GM18508 (cell line): ENCODE measurements around the gene EP400.
A peak's percentile ranks its signal among the peaks of the same experiment; 100 is the strongest.
"Not testable (repeated sequence)": the region's sequence is repeated elsewhere in the genome, so short reads cannot be mapped to it uniquely, and the experiment has no call there.

Experiments used
- ATAC-seq: cut with Tn5 transposase; IDR thresholded peaks from one replicate; pipeline ENCODE4 v1.9.1; 2021; ENCODE audit warnings: moderate number of reproducible peaks; ENCODE audit not compliant: insufficient read depth, unreplicated experiment

EP400 gene

DNA sequence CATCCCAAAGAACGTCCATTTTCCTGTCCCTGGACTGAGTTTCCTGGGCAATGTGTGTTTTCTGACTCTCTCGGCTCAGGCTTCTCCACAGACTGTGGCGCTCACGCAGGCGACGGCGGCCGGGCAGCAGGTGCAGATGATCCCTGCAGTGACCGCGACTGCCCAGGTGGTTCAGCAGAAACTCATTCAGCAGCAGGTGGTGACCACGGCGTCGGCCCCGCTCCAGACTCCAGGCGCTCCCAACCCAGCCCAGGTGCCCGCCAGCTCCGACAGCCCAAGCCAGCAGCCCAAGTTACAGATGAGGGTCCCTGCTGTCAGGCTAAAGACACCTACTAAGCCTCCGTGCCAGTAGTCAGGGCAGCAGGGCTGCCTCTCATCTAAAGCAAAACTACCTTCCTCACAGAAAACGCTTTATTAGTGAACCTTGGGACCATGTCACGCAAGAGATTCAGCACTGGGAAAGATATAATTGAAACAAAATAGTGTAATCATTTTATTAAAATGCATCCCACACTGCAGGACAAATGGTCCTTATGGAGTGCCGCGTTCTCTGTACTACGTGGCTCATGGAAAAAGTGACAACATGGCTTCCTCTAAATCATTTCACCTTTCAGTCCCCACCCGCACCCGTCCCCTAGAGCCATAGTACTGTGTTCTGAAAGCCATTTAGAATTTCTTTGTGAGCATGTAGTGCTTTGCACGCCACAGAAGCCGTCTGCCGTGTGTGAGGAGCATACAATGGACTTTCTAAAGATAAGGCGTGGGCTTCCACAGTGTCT, 127.8 kb downstream of the EP400 start:
- ATAC-seq, result no peak

DNA sequence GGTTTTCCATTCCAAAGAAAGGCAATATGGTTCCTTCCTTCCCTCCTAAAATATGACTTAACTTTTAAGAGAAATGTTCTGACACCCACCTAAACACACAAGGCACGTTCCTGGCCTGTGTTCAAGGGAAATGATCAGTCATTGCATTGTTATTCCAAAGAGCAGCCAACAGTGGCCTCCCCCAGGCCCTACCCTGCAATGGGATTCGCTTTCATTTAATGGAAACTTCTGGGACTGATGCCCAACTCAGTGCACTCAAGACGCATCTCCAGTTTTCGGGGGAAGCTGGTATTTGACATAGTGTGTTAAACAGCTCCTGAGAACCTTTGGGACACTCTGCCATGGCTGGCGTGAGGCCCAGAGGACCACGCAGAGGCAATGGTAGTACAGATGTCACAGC, 128.4 kb downstream of the EP400 start:
- ATAC-seq, result no peak

DNA sequence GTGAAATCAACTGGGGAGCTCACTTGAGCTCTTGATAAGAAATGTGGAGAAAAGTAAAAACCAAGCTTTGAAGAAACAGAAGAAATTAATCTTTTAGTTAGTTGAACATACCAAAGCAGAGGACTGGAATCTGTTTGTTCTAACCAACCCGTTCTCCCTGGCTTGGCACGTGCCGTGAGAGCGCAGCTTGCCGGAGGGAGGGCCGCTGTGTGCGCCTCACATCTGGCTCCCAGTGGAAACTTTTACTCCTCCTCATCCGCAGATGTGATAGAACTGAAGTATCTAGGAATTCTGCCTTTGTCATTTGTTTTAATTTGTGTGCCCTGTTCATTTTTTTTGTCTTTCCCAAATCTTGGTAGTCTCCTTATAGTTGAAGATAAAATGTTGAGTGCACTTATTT, 129.5 kb downstream of the EP400 start:
- no peak for ATAC-seq

DNA sequence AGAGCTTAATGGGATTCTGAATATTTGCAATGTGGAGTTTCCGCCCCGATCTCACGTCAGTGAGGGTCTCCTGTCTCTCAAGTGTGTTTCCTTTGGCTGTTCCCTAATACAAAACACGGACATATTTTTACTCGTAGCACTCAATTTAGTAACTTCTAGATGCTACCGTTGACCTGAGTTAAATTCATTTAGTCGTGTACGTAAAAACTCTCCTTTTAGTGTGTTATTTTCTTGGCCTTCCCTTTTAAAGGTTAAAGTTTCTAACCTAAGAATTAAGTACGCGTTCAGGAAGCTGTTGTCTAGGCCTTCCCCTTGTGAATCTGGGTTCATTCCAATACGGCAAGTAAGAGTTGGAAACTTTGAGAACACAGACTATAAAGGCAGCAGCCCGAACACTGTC, 130.0 kb downstream of the EP400 start:
- ATAC-seq, result no peak

DNA sequence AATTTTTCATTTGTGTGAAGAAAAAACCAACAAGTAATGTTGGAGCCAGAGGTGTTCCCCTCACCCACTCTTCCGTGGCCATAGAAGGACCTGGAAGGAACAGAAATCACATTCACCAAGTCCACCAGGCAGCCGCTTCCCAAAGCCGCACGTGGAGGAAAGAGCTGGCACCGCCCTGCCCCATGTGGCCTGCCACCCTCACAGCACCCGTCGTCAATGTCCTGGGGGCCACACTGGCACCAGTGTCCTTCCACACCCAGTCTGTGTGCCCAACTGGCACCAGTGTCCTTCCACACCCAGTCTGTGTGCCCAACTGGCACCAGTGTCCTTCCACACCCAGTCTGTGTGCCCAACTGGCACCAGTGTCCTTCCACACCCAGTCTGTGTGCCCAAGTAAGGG, 130.8 kb downstream of the EP400 start:
- not testable (repeated sequence) for ATAC-seq

DNA sequence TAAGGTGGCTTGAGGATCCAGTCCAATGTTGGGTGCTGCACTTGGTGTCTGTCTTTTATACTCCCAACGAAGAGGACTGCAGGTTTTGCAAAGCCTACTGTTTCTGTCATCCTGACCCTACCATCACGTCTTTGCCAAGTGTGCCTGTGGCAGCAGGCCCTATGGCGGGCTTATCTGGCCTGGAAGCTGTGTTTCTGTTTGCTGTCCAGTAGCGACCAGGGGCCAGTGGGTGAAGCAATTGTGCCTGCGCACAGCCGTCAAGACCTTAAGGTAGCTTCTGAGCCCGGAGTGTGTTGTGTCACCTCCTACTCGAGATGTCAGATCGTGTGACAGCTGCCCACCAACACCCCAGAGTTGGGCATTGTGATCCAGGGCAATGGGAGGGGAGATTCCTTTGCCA, 131.7 kb downstream of the EP400 start:
- ATAC-seq, result no peak

DNA sequence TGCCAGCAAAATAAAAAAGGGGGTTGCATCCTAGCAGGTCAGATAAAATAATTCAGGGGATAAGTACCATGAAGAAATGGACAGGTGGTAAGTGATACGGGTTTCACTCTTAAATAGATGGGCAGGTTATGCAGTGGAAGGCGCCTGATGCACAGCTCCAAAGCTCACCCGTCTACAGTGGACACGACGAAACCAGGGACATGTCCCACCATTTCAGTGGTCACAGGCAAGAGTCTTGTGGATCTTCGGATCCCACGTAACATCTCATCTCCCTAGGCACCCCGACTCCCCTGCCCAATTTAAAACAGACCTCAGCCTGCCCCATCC, 133.8 kb downstream of the EP400 start:
- ATAC-seq, result no peak

DNA sequence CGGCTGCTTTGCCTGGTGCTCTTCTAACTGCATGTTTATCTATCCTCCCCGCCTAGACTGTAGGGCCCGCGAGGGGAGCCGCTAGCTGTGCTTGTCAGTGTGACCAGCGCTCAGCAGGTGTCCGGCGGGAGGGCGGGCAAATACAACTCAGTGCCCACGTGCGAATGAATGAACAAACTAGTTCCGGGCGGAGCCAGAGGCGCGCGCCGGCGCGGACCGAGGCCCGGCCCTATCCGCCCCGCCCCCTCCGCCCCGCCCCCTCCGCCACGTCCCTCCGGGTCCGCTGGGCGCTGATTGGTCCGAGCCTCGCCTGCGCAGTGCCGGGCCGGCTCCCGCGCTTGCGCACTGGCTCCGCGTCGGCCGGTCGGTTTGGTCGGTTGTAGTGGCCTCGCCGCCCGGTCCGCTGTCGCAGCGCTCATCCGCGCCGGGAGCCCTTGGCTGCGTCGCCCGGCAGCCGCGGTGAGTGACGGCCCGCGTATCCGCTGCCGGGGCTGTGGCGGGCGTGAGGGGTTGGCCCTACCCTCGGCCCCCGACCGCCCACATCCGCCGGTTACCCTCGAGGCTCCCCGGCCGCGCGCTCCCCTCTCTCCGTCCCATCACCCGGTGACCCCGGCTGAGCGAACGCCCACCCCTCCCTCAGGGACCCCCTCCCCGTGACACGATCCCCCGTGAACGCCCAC, 134.3 kb downstream of the EP400 start:
- ATAC-seq, result peak; percentile 70

DNA sequence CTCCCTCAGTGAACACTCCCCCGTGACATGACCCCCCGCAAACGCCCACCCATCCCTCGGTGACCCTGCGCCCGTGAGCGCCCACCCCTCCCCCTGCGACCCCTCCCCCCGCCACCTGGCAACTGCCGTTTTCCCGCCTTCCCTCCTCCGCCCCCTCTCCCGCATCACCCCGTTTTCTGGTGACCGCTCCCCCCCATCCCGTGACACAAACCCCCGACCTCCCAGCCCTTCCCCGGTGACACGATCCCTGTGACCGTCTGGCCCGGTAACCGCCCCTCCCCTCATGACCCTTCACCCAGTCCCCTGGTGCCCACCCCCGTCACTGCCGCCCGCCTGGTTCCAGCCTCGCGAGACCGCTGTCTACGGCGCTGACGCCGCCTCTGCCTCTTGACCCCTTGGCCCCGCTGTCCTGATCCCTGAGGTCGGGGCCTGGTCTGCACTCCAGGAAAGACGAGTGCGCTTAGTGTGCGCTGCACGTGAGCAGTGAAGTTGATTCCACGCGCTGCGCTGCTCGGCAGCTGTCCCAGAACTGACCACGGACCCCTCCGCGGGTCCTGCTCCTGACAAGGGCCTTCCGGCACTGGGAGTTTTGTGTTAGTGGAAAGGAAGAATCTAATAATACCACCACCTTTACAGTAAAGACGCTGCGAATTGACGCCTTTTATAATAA, 135.0 kb downstream of the EP400 start:
- no peak for ATAC-seq

DNA sequence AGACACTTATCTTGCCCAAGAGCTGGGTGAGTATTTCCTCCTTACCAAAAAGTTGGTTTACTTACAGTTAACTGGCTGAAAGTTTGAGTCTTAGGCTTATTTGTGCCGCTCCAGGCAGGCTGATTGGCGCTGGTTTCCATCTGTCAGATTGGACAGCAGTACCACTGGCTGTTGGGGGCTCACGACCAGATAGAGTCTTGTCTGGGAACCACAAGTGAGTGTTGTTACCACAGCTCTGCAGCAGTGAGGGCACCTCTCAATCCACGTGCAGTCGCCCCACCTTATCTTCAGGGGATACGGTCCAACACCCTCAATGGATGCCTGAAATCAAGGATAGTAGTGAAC, 135.5 kb downstream of the EP400 start:
- ATAC-seq, result no peak

DNA sequence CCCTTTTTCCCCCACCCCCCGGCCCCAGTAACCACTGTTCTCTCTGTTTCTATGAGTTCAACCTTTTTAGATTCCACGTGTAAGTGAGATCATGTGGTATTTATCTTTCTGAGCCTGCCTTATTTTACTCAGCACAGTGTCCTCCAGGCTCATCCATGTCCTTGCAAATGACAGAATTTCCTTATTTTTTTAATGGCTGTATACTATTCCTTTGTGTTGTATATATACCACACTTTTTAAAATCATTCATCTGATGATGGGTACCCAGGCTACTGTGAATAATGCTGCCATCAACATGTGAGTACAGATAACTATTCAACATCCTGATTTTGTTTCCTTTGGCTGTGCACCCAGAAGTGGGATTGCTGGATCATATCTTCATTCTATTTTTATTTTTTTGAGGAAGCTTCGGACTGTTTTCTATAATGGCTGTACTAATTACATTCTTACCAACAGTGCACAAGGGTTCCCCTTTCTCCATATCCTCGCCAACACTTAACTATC, 139.7 kb downstream of the EP400 start:
- no peak for ATAC-seq

DNA sequence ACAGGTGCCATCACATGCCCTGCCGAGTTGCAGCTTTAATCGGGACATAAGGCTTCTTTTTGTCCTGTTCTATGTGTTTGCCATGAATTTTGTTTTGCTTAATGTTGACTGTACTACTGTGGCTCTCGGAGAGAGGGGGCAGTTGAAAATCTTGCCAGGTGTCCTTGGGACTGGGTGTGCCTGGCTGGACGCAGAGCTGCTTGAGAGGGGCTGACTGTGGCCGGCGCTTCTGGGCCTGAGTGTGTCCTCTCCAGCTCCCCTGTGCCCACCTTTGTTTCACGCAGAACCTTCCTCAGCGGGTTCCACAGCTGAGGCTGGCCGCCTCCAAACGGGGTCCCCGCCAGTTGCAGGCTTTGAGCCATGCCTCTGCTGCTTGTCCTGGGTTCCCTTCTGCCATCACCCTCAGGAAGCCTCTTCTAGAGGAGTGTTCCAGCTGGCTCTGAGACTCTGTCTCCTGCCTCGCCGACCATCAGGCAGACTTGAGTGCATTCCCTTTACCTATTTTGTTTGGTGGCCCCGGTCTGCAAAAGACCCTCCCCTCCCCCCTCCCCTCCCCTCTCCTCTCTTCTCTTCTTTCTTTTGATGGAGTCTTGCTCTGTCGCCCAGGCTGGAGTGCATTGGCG, 144.6 kb downstream of the EP400 start:
- ATAC-seq, result no peak

DNA sequence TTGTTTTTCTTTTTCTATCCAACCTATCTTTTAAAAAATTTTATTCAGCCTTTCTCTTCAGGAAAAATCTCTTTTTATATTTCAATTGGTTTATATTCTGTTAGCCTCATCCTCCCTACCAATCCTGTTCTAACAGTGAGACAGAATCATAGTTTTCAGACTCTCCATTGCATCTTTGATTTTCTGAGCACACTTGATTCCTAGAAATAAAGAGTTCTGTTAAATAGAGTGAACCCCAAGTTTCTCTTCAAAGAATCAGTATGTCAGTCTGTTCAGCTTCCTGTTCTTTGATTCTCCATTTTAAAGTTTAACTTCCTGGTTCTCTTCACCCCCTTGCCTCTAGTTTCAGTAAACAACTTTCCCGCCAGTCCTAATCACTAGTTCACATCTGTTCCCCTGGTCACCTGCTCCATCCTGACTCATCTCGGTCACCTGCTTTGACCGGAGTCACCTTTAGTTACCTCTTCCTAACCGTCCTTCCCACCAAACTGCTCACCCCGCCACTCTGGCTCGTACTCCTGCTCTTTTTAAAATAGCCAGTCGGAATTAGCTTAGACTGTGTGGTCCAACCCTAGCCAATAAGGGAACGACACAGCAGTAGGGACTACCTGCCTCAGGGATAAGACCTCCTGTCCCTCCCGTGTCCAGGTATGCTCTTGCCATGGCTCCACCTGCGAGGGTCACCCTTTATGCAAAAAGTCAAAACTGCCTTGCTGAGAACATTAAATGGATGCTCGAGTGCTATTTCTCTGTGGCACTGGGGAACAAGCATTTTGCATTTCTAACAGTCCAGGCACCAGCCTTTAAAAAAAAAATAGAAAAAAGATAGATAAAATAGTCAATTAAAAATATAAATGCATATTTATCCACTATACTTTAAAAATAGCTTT, 146.0 kb downstream of the EP400 start:
- ATAC-seq, result no peak

DNA sequence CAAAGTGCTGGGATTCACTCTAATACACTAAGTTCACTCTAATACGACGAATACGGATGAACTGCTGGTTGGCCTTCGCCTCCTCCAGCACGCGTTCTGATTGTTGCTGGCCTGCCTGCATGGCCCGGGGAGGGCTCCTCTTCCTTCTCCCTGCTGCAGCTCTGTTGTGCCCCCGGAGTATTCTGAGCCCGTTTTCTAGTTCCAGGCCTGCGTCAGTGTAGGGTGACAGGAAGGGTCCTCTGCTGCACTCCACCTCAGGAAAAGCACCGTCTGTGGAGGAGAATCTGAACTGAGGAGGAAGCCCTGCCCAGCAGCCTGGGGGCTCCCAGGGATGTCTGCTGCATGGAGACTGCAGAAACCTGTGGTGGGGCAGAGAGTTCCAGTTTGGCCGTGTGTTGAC, 150.0 kb downstream of the EP400 start:
- no peak for ATAC-seq

DNA sequence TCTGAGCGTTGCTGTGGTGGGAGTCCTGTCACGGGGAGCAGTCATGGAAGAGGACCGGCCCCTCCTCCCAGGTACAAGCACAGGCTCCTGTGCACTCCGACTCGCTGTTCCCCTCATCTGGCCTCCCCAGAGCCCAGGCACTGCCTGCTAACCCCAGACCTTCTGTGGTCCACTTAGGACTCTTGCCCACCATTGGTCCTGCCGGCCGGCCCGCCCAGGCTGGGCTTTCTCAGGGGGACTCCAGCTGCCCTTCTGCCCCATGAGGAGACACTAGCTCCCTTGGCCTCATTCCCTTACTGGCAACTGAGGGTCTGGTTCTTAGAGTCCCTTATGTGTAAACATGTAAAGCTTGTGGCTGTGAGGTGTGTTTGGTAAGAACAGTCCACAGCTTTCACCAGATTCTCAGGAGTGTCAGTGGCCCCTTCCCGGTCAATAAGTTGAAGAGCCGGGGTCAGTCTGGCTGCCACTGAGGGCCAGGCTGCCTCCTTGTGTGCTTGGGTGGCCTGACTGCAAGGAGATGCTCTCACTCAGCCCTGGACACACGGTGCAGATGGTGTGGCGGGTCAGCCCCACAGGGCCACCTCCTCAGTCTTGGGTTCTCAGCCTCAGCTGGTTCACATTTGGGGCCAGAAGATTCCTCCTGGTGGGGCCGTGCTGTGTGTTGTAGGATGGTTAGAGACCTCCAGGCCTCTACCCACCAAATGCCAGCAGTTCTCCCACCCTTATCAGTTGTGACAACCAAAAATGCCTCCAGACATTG, 150.7 kb downstream of the EP400 start:
- no peak for ATAC-seq

DNA sequence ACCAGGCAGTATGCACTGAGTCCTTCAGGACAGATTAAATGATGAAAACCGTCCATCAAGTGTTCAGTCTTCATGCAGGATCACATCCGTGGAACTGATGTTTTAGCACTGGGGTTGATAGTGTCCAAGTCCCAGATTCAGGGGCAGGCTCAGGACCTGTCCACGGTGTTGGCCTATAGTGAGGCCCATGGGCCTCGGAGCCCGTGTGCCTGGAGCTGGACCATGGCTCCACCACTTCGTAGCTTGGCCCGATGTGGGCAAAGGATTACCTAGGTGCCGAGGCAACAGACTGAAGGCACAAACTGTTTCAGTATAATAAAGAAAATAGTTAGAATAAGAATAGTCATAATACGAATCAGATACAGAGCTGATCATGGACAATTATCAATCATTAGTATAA, 152.6 kb downstream of the EP400 start:
- no peak for ATAC-seq

DNA sequence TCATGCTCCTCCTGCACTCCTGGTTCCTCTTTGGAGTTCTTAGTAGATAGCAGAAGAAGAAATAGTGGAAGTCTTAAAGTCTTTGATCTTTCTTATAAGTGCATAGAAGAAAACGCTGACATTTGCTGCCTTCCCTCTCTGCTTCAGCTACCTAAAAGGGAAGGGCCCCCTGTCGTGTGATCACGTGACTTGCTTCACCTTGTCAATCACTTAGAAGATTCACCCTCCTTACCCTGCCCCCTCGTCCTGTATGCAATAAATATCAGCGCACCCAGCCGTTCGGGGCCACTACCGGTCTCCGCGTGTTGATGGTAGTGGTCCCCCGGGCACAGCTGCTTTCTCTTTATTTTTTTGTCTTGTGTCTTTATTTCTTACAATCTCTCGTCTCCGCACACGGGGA, 153.3 kb downstream of the EP400 start:
- ATAC-seq, result not testable (repeated sequence)

DNA sequence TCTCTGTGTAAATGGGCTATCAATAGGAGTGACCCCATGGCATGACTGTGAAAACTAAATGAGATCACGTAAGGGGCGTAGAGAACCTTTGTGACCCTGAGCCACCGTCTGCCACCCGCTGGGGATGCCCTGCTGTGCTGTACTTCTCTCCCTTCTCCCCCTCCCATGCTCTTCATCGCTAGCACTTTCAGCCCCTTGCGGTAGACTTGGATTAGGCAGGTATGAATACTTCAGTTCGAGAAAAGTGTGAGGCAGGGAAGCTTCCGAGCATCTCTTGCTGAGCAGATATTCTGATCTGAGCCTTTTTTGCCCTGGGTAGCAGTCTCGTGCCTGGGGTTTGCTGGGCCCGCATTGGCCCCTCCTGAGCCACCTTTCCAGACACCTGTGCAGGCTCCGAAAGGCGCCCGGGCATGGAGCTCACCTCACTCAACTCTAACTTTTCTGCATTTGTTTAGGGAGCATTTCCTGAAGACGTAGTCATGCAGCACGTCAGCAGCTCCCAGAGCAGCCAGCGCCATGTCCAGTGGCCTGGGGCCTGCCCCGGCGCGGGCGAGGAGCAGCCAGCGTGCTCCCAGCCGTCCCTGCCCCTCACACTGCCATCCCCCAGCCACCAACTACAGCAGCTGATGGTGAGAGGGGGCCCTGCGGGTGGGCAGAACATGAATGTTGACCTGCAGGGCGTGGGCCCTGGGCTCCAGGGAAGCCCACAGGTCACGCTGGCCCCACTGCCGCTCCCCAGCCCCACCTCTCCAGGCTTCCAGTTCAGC, 154.0 kb downstream of the EP400 start:
- ATAC-seq, result no peak

DNA sequence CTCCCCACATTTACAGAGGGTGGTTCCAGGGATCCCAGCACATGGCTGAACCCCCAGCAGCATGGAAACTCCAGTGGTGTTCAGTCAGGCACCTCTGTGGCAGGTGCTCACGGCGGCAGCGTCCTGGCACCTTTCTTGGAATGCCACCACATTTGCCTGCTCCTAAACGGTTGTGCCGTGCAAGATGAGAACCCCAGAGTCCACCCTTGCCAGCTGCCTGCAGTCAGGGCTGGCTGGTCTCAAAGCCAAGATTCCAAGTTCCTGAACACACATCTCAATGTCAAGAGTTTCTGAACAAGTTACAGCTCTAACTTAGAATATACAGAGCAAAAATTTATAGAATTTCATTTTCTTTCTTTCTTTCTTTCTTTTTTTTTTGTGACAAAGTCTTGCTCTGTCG, 155.7 kb downstream of the EP400 start:
- ATAC-seq, result no peak
